CD4-positive, alpha-beta T cell treated with Interleukin-15 for 4 hours (primary cell): ENCODE measurements around the gene TMEM123.
"Not testable (repeated sequence)": the region's sequence is repeated elsewhere in the genome, so short reads cannot be mapped to it uniquely, and the experiment has no call there.

Source experiments
- DNase-seq: peaks from one replicate; pipeline ENCODE4 v3.0.0-alpha.2; 2020; ENCODE audit warnings: low spot score

The TMEM123 gene

DNA sequence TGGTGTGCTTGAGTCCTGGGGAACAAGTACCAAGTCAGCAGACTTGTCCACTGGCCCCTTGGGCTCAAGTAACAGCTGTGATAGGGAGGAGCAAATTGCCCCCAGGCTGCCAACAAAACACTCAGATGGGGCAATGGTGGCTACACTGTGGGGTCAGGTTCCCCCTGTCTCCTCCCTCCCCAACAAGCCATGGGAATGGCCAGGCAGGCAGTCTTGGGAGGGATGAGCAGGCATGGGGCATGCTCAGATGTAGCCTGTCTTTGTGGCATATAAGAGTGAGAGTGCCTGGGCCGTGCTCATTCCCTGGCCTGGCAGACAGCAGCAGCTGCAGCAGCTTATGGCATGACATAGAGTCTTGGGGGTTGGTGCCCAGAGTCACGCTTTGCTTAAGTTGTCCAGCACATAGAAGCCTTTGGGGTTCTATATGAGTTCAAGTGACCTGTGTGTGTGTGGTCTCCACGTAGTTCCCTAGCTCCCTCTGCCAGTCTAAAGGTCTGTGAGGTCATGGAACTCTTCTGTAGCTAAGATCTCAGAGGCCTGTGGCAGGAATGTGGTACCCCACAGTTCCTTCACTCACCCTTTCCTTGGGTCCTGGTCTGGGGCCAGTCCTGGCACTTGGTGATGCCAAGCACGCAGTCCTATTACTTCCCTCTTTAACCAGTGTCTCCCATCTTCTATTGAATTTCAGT, 60.9 kb downstream of the TMEM123 start:
- DNase-seq: no peak

DNA sequence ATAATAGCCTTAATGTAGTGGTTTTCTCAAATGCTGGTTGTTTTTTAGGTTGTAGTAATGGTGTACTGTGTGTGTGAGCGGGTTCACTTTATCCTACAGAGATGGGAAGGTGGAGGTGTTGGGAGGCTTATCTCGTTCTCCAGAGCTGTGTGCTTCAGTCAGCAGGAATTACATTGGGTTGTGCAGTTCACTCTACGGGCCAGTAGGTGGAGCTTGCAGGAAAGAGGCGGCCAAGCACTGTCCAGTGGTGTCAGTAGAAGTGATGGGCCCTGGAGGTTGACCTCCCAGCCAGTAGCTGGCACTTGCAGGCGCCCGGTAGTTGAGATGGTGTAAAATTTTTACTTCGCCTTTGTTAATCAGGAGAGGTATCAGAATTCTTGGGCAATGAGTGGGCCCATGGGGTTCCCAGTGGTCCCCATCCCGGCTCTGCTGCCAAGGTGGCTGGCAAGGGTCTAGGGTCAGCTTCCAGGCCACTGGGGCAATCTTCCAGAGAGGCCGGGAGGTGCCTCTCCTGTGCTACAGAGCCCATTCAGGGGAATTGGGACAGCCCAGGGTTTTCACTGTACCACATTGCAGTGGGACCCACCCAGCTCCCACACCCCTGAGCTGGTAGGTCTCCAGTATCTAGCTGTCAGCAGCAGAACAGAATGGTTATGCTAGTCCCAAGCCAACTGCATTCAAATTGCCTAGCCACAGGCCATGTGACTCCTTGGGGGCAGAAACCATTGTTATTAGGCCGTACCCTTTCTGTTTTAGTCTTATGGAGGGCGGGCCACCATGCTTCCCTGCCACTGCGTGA, 61.7 kb downstream of the TMEM123 start:
- DNase-seq: peak; percentile 68

DNA sequence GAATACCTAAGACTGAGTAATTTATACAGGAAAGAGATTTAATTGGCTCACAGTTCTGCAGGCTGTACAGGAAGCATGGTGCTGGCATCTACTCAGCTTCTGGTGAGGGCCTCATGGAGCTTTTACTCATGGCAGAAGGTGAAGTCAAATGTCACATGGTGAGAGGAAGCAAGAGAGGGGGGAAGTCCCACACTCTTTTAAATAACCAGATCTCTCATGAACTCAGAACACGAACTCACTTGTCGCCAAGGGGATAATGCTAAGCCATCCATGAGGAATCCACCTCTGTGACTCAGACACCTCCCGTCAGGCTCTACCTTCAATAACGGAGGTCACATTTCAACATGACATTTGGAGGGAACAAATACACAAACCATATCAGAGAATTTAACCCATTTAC, 63.3 kb downstream of the TMEM123 start:
- DNase-seq: no peak

DNA sequence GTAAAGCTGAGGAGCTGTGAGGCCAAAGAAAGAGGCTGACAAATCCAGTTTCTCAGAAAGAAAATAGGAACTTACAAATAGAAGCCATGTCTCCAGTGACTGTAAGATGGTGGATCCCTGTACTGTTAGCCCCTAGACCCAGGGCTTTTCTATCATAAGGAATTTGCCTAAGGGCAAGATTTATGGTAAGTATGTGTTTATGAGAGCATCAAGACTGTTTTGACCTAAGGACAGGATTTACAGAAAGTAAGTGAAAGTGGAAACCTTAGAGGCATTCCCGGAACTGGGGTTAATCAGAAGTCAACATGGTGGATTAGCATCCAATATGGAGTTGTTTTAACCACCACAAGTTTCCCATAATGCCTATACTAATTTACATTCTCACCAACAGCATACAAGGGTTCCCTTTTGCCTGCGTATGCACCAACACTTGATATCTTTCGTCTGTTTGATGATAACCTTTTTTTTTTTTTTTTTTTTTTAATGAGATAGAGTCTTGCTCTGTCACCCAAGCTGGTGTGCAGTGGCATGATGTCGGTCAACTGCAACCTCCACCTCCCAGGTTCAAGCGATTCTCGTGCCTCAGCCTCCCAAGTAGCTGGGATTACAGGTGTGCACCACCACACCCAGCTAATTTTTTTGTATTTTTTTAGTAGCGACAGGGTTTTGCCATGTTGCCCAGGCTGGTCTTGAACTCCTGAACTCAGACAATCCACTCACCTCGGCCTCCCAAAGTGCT, 65.4 kb downstream of the TMEM123 start:
- no peak for DNase-seq

DNA sequence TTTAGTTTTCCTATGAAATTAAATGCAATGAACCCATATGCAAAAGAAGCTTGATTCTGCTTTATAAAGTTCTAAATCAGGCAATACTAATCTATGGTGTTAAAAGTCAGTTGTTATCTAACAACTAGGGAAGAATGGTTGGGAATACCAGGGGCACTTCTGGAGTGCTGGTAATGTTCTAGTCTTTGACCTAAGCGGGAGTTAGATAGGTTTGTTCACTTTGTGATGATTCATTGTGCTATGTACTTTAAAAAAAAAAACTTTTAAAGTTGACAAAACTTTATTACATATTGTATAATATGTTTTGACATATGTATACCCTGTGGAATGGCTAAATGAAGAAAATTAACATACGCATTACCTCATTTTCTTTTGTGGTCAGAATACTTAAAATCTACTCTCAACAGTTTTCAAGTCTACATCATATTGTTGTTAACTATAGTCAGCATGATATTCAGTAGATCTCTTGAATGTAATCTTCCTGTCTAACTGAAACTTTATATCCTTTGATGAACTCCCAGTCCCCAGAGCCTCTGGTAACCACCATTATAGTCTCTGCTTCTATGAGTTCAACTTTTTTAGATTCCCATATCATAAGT, 66.3 kb downstream of the TMEM123 start:
- DNase-seq: no peak

DNA sequence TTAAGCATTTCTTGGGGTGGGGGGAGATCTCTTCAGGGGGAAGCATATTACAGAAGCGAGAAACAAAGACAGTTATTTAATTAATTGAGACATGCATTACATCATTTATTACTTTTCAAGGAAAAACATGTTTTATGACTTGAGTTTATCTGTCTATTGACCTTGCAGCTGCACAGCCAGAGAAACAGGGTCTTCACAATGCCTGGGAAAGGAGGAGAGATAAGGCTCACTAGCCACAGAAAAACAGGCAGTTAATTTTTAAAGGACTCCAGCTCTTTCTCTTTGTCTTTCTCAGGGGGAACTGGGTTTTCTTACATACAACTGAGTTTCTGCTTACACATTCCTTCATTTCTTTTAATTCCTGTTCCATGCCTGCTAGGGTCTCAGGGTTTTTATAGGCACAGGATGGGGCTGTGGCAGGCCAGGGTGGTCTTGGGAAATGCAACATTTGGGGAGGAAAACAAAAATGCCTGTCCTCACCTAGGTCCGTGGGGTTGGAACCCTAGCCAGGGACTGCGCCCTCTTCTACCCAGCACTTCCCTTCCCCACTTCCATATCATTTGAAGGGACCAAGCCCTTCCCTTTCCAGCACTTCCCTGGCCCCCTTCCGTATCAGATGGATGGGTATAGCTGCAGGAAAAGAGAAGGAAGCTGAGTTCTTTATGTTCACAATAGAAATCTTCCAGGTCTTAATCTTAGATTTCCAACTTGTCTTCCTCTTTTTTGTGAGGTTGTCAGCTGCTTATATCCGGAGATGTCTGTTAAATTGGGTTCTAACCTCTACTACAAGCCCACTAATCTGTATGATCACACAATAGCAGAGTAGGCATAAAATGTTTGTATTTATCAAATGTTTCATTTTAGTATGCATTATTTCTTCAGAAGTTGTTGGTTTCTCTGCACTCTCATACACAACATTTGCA, 67.2 kb downstream of the TMEM123 start:
- no peak for DNase-seq

DNA sequence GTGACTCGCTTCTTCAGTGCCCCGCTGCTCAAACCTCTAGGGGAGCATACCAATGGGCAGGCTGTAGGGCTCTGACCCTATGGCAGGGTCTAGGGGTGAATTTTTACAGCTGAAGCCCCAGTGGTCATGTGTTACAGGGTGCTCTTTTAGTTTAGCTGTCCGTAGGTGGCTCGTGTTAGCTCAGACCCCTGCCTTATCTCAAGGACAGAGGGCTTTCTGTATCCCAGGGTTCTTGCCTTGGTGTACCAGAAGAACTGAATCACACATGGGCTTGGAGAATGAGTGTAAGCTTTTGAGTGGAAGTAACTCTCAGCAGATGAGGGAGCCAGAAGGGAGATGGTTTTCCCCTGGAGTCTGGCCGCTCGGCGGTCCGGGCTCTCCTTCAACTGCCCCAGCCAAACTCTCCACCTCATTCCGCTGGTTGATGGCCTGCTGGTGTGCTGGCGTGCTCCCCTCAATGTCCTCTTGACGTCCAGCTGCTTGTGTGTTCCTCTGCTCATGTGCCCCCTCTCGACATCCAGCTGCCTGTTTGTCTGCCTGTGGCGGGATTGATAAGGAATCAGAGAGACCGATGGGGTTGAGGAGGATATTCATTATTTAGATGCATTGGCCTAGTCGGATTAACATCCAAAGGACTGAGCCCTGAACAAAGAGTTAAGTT, 68.0 kb downstream of the TMEM123 start:
- no peak for DNase-seq

DNA sequence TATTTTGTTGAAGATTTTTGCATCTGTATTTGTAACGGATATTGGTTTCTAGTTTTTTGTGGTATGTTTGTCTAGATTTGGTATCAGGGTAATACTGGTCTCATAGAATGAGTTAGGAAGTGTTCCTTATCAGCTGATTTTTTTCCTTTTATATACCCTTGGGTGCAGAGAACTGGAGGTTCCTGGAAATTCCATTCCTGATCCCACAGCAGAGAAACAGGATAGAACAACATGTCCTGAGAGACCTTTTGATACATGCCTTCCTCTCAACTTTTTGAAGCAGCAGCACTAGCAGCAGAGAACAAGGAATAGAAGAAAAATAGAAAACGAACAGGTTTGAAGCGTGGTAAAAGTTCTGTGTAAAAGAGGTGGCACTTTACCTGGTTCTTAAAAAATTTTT, 68.7 kb downstream of the TMEM123 start:
- no peak for DNase-seq

DNA sequence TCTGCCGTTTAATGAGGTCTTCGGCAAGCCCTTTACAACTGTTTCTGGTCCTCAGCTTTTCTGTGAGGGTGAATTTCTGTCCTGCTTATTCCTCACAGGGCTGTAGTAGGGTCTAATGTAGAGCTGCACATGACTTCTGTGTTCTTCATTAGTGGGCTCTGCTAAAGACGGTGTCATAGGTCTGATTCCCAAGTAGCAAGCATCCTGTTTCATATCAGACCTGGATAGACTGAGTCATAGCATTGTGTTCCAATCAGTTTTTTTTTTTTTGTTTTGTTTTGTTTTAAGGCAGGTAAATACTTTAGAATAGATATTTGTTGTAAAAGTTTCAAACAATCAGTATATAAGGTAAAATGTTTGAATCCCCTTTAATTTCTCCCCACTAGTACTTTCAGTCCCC, 70.2 kb downstream of the TMEM123 start:
- DNase-seq: no peak

DNA sequence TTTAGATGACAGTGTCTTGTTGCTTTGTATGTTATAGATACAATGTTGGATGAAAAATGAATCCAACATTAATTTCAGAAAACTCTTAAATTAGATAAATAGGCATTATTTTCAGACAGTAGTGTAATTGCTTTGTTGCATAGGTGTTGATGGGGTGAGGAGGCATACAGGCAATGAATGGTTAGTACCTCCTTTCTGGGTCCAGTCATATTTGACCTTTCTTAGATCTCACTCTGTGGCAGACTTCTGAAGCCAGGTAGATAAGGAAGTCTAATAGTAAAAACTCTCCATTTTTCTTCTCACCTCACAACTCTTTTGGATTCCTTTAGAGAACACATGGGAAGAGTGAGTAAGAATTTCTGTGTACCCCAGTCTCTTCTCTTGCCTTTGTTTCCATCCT, 73.7 kb downstream of the TMEM123 start:
- no peak for DNase-seq

DNA sequence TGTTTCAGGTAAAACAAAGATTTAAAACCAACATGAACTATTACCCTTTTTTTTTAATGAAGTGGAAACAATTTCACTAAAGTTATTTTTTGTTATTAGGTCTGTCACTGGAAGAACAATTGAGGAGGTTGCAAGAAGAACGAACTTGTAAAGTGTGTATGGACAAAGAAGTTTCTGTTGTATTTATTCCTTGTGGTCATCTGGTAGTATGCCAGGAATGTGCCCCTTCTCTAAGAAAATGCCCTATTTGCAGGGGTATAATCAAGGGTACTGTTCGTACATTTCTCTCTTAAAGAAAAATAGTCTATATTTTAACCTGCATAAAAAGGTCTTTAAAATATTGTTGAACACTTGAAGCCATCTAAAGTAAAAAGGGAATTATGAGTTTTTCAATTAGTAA, 74.7 kb downstream of the TMEM123 start:
- DNase-seq: no peak

DNA sequence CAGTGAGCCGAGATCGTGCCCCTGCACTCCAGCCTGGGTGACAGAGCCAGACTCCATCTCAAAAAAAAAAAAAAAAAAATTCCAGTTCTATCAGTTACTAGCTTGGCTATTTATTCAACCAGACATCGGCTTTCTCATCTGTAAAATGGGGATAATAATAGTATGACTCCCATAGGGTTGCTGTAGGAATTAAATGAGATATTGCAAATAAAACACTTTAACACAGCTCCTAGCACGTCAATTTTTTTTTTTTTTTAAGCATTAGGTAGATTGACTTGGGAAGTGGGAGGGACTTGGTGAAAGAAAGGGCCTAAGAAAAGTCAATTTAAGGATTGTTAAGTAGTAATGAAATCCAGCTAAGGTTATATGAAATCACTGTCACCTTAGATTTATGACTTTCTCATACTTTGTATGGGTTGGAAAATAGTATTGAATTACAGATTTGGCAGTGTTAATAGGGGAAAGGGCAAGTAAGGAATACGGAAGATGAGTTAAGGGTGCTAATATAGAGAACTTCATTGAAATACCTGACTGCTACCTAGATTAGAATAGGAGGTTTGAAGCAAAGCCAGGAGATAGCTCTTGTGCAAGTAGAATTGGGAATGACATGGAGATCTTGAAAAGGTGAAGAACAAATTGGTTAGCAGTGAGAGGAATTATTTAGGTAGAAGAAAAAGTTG, 76.7 kb downstream of the TMEM123 start:
- DNase-seq: no peak

DNA sequence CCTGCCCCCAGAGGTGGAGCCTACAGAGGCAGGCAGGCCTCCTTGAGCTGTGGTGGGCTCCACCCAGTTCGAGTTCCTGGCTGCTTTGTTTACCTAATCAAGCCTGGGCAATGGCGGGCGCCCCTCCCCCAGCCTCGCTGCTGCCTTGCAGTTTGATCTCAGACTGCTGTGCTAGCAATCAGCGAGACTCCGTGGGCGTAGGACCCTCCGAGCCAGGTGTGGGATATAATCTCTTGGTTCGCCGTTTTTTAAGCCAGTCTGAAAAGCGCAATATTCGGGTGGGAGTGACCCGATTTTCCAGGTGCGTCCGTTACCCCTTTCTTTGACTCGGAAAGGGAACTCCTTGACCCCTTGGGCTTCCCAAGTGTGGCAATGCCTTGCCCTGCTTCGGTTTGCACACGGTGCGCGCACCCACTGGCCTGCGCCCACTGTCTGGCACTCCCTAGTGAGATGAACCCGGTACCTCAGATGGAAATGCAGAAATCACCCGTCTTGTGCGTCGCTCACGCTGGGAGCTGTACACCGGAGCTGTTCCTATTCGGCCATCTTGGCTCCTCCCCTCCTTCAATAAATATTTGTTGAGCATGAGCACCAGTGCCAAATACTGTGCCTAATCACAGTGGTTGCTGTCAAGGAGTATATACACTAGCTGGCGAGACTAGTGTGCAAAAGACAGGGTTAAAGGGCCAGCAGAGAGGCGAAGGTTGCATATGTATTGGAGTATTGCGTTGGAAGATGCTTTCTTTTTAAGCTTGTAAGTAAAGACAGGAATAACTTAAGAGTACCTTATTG, 77.7 kb downstream of the TMEM123 start:
- not testable (repeated sequence) for DNase-seq

DNA sequence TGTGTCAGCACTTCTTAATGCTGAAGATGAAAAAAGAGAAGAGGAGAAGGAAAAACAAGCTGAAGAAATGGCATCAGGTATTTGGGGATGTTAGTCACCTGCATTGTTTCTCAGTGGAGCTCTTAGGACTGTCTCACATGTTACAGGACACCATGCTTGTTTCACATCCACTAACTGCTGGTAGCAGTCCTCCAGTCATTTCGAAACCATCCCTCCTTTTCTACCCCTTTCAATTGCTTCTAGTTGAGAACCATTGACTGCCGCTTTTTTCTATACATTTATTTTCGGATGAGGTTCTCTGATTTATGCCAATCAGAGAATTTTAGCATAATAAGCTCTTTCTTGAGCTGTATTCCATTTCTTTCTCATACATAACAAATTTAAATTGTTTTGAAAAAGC, 84.1 kb downstream of the TMEM123 start:
- DNase-seq: no peak

DNA sequence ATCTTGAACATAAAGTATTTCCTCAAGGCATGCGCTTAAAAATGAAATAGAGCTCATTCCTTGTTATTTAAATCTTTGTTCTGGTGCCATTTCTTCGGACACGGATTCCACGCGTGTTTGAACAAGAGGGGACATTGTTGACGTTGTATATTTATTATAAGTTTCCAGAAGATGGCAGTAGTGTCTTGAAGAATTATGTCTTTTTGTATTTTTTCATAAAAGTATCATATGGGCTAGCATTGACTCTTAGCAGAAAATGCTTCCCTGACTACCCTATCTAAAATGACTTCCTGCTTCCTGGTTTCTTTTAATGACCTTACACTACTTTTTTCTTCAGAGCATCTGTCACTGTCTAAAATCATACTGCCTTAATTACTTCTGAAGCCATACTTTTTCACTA, 85.2 kb downstream of the TMEM123 start:
- DNase-seq: peak; percentile 29

DNA sequence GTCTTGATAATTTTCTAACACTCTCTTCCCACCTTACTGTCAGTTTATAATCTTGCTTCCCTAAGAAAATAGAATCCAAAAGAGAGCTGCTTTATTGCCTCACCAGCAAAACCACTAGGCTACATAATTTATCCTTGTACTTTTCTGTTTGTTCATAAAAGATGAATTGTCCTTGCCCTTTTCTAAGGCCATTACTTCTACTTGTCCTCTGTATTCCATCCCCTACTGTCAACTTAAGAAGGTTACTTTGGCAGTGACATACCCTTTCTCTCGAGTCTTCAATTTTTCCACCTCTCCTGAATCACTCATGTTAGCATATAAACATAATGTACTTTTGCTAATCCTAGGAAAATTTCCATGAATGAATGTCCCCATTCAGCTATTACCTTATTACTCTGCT, 87.6 kb downstream of the TMEM123 start:
- DNase-seq: no peak

DNA sequence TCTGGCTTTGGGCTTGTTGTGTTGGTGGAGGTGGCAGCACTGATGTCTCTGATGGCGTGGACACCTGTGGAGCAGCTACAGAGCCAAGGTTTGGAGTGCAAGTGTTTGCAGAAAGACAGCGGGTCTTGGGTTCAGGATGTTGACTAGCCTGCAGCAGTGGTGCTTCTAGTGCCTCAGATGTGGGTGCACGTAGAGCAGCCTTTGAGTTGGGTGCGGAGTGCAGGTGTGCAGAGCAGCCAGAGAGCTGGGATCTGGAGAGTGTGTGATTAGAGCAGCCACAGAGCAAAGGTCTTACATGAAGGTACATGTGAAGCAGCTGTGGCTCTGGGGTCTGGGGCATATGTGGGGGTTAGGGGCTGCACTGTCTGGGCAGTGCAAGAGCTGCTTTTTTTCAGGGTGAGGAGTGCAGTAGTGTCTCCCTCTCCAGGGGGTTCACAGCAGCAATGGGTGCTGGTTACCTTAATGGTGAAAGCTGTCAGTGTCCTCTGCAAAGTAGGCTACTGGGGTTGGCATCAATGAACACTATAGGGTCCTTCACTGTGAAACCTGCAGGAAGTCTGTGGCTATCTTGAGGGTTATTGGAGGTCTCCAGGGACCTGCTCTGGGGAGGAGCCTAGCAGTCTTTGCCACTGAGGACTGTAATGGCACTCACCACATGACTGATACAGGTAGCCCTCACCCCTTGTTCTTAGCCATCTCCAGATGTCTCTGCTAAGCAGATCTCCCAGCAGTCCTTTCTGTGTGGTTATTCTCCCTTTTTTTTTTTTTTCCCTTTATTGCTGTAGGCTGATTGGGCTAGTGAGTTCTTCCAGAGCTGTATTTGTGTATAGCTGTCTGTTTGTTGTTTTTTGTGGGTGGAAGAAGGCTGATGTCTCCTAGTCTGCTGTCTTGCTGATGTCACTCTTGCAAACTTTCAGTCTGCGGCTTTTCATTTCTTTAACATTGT, 91.2 kb downstream of the TMEM123 start:
- DNase-seq: peak; percentile 42

DNA sequence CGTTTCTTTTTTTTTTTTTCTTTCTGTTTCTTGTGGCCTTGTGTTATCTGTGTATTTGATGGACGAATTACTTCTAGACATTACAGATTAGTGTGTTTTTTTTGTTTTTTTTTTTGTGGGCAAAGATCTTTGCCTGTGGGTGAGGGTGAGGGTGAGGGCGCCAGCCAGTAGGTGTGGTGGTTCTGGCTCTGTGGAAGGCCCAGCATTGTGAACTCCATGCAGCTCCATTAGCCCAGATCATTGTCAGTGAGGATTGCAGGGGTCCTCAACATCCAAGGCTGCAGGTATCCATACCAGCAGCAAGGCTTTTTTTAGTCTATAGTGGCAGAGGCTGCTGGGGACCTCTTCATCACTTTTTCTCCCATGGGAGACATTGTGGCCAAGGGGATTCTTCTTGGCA, 91.9 kb downstream of the TMEM123 start:
- DNase-seq: peak; percentile 30
